Liver (tissue), 9 donors: ENCODE results near the gene RPS29. TPM values are rescaled to one million over a fixed set of nuclear protein-coding genes. Genes with fewer than 3 reads are reported as not detected.

Source experiments
- DNase-seq: peaks from one replicate; pipeline ENCODE4 v3.0.0-alpha.2; 2017; ENCODE audit warnings: low spot score
- H3K27ac ChIP-seq, 2 donors: one replicate each; pipeline ENCODE4 v1.7.0; 2013; ENCODE audit warnings: inconsistent platforms in 2 of 2, low read length in 2 of 2, control low read depth in 1 of 2, low read depth in 1 of 2, mild to moderate bottlenecking in 1 of 2
- H3K27me3 ChIP-seq, 4 donors: one replicate each; pipeline versions ENCODE4 v1.6.1 to v1.7.0; 2013; ENCODE audit warnings: low read length in 3 of 4, inconsistent platforms in 1 of 4, mild to moderate bottlenecking in 1 of 4, moderate library complexity in 1 of 4; ENCODE audit not compliant: control insufficient read depth in 4 of 4, insufficient read depth in 4 of 4
- H3K36me3 ChIP-seq, 4 donors: one replicate each; pipeline versions ENCODE4 v1.6.1 to v1.7.0; 2013; ENCODE audit warnings: low read length in 3 of 4, mild to moderate bottlenecking in 3 of 4, low read depth in 1 of 4, moderate library complexity in 1 of 4; ENCODE audit not compliant: control insufficient read depth in 4 of 4, insufficient read depth in 3 of 4
- H3K4me1 ChIP-seq, 4 donors: one replicate each; pipeline versions ENCODE4 v1.6.1 to v1.7.0; 2013; ENCODE audit warnings: low read length in 3 of 4, mild to moderate bottlenecking in 3 of 4, moderate library complexity in 1 of 4; ENCODE audit not compliant: control insufficient read depth in 4 of 4, insufficient read depth in 4 of 4
- H3K4me3 ChIP-seq, 3 donors: one replicate each; pipeline versions ENCODE4 v1.6.1 to v1.7.0; 2013; ENCODE audit warnings: low read length in 3 of 3, control low read depth in 1 of 3, low read depth in 1 of 3, mild to moderate bottlenecking in 1 of 3
- H3K9ac ChIP-seq, 2 donors: one replicate each; pipeline ENCODE4 v1.7.0; 2013; ENCODE audit warnings: low read length in 2 of 2, mild to moderate bottlenecking in 2 of 2, moderate library complexity in 2 of 2, control low read depth in 1 of 2, low read depth in 1 of 2
- H3K9me3 ChIP-seq, 4 donors: one replicate each; pipeline versions ENCODE4 v1.6.1 to v1.7.0; 2013; ENCODE audit warnings: low read length in 3 of 4; ENCODE audit not compliant: control insufficient read depth in 4 of 4
- CTCF ChIP-seq: fragments of 150-350 bp; IDR thresholded peaks from 2 replicates; pipeline ENCODE4 v1.5.1; 2017; ENCODE audit warnings: improper control_type of control experiment, low read depth, low read length; ENCODE audit not compliant: missing input control
- FOXA1 ChIP-seq: IDR thresholded peaks from 2 replicates; pipeline ENCODE4 v1.6.1; 2016; ENCODE audit warnings: antibody characterized with exemption
- HNF4A ChIP-seq, 2 donors: conservative IDR thresholded peaks; 2 replicates each; pipeline ENCODE4 v1.6.1; 2016; ENCODE audit warnings: antibody characterized with exemption in 2 of 2, mild to moderate bottlenecking in 2 of 2
- HNF4G ChIP-seq: IDR thresholded peaks from 2 replicates; pipeline ENCODE4 v1.6.1; 2016; ENCODE audit warnings: antibody characterized with exemption
- JUND ChIP-seq, 2 donors: IDR thresholded peaks; 2 replicates each; pipeline ENCODE4 v1.6.1; 2016; ENCODE audit warnings: antibody characterized with exemption in 2 of 2
- NR2F2 ChIP-seq: IDR thresholded peaks from 2 replicates; pipeline ENCODE4 v1.6.1; 2016; ENCODE audit warnings: antibody characterized with exemption
- RAD21 ChIP-seq, 2 donors: IDR thresholded peaks; 2 replicates each; pipeline ENCODE4 v1.6.1; 2016; ENCODE audit warnings: antibody characterized with exemption in 2 of 2, mild to moderate bottlenecking in 2 of 2
- SP1 ChIP-seq: IDR thresholded peaks from 2 replicates; pipeline ENCODE4 v1.6.1; 2018; ENCODE audit warnings: antibody characterized with exemption, mild to moderate bottlenecking
- TAF1 ChIP-seq: conservative IDR thresholded peaks from 2 replicates; pipeline ENCODE4 v1.6.1; 2016; ENCODE audit warnings: antibody characterized with exemption, mild to moderate bottlenecking
- ZBTB33 ChIP-seq: IDR thresholded peaks from 2 replicates; pipeline ENCODE4 v1.6.1; 2016; ENCODE audit warnings: antibody characterized with exemption
- WGBS: extraction: QIAGEN DNeasy Blood & Tissue Kit; methylation state at CpG from one replicate; pipeline ENCODE4 v1.1.7; 2013; 5-methylcytosine and 5-hydroxymethylcytosine counted together
- polyA plus RNA-seq, 2 donors: library from polyadenylated mRNA; stranded (reverse) in 1 of 2; unstranded in 1 of 2; fragments of 200-250 nt in 1 of 2; fragments of >200 nt in 1 of 2; fragmentation: Nextera tagmentation in 1 of 2; extraction: Ambion mirVana in 1 of 2; gene quantifications; one replicate each; pipeline versions ENCODE4 v1.2.1 to v1.2.3, GENCODE V29; 2013 to 2015
- total RNA-seq, 2 donors: library from RNA; depleted of rRNA; stranded (reverse); fragments of >200 nt; gene quantifications; one replicate each; pipeline ENCODE4 v1.2.3, GENCODE V29; 2014
- TF ChIP-seq, protein P1 (sequence below): IDR thresholded peaks from 2 replicates; pipeline ENCODE4 v1.6.1; 2016; ENCODE audit warnings: antibody characterized with exemption
- TF ChIP-seq, protein P2 (sequence below): IDR thresholded peaks from 2 replicates; pipeline ENCODE4 v1.6.1; 2016; ENCODE audit warnings: antibody characterized with exemption, mild to moderate bottlenecking
- donor health status: healthy.
- donor health status: healthy.
- donor health status: healthy.
- donor health status: healthy.
- donor health status: healthy.

RPS29 gene
- total and polyA plus RNA-seq, 4 donors: 584 to 1,739 (median 839) TPM

GRCh38 chr14:49623941-49624839, 38.0 kb upstream of the RPS29 start:
- Histone ChIP-seq H3K36me3 (peaks cover 0 to 2% (median 0%) of the 10 kb centered on the region in 4 donors), H3K27ac (peak overlapping the region; percentile 17 to 93), H3K4me3 (peak overlapping the region in 1 of 3 donors; percentile 28), H3K9me3 (no peaks in the 10 kb centered on the region), H3K27me3 (no peaks in the 10 kb centered on the region), H3K4me1 (peaks cover 2 to 39% (median 19%) of the 10 kb centered on the region in 4 donors), H3K9ac (peak overlapping the region in 1 of 2 donors; percentile 69)
- DNase-seq: no peak
- no peak for TF ChIP-seq RAD21 (IDR thresholded peaks at IDR 0.05)
- TF ChIP-seq NR2F2: no peak
- peak; percentile 28 to 50 for TF ChIP-seq HNF4A (conservative IDR thresholded peaks at IDR 0.05)
- TF ChIP-seq CTCF: no peak
- TF ChIP-seq SP1: peak; percentile 15
- TF ChIP-seq, protein P1, sequence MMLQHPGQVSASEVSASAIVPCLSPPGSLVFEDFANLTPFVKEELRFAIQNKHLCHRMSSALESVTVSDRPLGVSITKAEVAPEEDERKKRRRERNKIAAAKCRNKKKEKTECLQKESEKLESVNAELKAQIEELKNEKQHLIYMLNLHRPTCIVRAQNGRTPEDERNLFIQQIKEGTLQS: no peak
- 39% methylated on average over 6 of the region's 6 CpGs for WGBS

DNA sequence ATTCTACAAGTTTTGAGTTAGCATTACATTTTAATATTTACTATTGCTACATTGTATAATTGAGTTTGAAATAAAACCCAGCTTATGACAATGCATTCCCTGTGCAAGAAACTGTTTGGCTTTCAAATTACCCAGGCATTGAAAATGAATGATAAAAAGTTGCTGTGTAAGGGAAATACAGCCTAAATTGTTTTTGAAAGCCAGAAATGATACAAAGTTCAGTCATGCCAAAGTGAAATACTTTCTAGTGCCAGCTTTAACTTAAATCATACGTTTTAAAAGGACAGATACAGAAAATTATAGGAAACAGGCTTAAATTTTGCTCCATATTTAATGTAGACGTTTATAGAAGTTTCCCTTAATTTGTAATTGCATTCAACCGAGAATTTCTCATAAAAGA, 37.2 kb upstream of the RPS29 start:
- peaks cover 0 to 5% (median 1%) of the 10 kb centered on the region in 4 donors for H3K36me3 ChIP-seq
- no peak for TF ChIP-seq JUND (IDR thresholded peaks at IDR 0.05)
- TF ChIP-seq HNF4A (conservative IDR thresholded peaks at IDR 0.05): no peak
- no peak for TF ChIP-seq RAD21 (IDR thresholded peaks at IDR 0.05)
- no peak for TF ChIP-seq FOXA1
- TF ChIP-seq, protein P1: no peak
- TF ChIP-seq NR2F2: no peak
- no peak for TF ChIP-seq TAF1
- peak overlapping the region; percentile 17 to 93 for H3K27ac ChIP-seq
- DNase-seq: no peak
- peak overlapping the region in 2 of 3 donors; percentile 6 to 28 for H3K4me3 ChIP-seq
- H3K27me3 ChIP-seq: no peaks in the 10 kb centered on the region
- peaks cover 2 to 39% (median 21%) of the 10 kb centered on the region in 4 donors for H3K4me1 ChIP-seq
- WGBS: 17% methylated on average over 3 of the region's 3 CpGs
- H3K9ac ChIP-seq: peak overlapping the region; percentile 58 to 69
- H3K9me3 ChIP-seq: no peaks in the 10 kb centered on the region

- Histone ChIP-seq H3K9ac (peak overlapping the region; percentile 78 to 92), H3K4me1 (peaks cover 2 to 46% (median 22%) of the 10 kb centered on the region in 4 donors)
Observed at GRCh38 chr14:49622022-49622607, 35.9 kb upstream of the RPS29 start.

More at GRCh38 chr14:49622022-49622607, 35.9 kb upstream of the RPS29 start:
- H3K27me3 ChIP-seq: no peaks in the 10 kb centered on the region
- WGBS: 21% methylated on average over 3 of the region's 3 CpGs
- TF ChIP-seq, protein P2, sequence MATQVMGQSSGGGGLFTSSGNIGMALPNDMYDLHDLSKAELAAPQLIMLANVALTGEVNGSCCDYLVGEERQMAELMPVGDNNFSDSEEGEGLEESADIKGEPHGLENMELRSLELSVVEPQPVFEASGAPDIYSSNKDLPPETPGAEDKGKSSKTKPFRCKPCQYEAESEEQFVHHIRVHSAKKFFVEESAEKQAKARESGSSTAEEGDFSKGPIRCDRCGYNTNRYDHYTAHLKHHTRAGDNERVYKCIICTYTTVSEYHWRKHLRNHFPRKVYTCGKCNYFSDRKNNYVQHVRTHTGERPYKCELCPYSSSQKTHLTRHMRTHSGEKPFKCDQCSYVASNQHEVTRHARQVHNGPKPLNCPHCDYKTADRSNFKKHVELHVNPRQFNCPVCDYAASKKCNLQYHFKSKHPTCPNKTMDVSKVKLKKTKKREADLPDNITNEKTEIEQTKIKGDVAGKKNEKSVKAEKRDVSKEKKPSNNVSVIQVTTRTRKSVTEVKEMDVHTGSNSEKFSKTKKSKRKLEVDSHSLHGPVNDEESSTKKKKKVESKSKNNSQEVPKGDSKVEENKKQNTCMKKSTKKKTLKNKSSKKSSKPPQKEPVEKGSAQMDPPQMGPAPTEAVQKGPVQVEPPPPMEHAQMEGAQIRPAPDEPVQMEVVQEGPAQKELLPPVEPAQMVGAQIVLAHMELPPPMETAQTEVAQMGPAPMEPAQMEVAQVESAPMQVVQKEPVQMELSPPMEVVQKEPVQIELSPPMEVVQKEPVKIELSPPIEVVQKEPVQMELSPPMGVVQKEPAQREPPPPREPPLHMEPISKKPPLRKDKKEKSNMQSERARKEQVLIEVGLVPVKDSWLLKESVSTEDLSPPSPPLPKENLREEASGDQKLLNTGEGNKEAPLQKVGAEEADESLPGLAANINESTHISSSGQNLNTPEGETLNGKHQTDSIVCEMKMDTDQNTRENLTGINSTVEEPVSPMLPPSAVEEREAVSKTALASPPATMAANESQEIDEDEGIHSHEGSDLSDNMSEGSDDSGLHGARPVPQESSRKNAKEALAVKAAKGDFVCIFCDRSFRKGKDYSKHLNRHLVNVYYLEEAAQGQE: no peak
- TF ChIP-seq RAD21 (IDR thresholded peaks at IDR 0.05): no peak
- no peak for TF ChIP-seq NR2F2
- no peak for TF ChIP-seq HNF4G
- no peak for TF ChIP-seq ZBTB33
- H3K9me3 ChIP-seq: no peaks in the 10 kb centered on the region
- peak overlapping the region; percentile 88 to 90 (median 88) for H3K4me3 ChIP-seq
- H3K27ac ChIP-seq: peak overlapping the region; percentile 17 to 93
- H3K36me3 ChIP-seq: peaks cover 0 to 11% (median 5%) of the 10 kb centered on the region in 4 donors
- no peak for DNase-seq
